Esophagus squamous epithelium (tissue), 4 donors: ENCODE measurements around the gene CNTN2.

Experiments
- CTCF ChIP-seq, 6 experiments: fragments of 450-650 bp in 4 of 6; fragments of 200-600 bp in 2 of 6; sonication (generic) in 2 of 6; IDR thresholded peaks; one replicate each; pipeline ENCODE4 v1.5.1; 2016 to 2019; ENCODE audit warnings: antibody characterized with exemption in 6 of 6, mild to moderate bottlenecking in 4 of 6, moderate library complexity in 4 of 6
- POLR2A ChIP-seq, 4 donors: fragments of 450-650 bp; IDR thresholded peaks; one replicate each; pipeline ENCODE4 v1.6.1; 2017; ENCODE audit warnings: antibody characterized with exemption in 4 of 4, mild to moderate bottlenecking in 4 of 4, moderate library complexity in 3 of 4

- TF ChIP-seq CTCF (IDR thresholded peaks at IDR 0.05) = no peak
- no peak for TF ChIP-seq POLR2A (IDR thresholded peaks at IDR 0.05)
These were observed 24.6 kb upstream of the CNTN2 start for GRCh38 chr1:205018381-205018780.
